Effector memory CD8-positive, alpha-beta T cell (primary cell): Measurements from ENCODE around the gene LRRC28.
A peak's percentile ranks its signal among the peaks of the same experiment; 100 is the strongest.

Experiments
- ATAC-seq: fragments of 150-1000 bp; cut with Tn5 transposase; replicated peaks from 2 replicates; pipeline ENCODE4 v1.10.0; 2021; ENCODE audit warnings: mild to moderate bottlenecking, moderate library complexity
- DNase-seq, 3 experiments: peaks; one replicate each; pipeline ENCODE4 v3.0.0; 2021
- H3K27ac Mint-ChIP-seq, 2 donors: one replicate each; pipeline ENCODE4 v1.8.0; 2022; ENCODE audit warnings: mild to moderate bottlenecking in 2 of 2, mixed read lengths in 2 of 2, moderate library complexity in 2 of 2
- H3K27me3 Mint-ChIP-seq, 2 donors: one replicate each; pipeline ENCODE4 v1.8.0; 2022; ENCODE audit warnings: mixed read lengths in 2 of 2
- H3K36me3 Mint-ChIP-seq: one replicate; pipeline ENCODE4 v1.8.0; 2022; ENCODE audit warnings: mild to moderate bottlenecking, moderate library complexity, mixed read lengths; ENCODE audit not compliant: insufficient read depth
- H3K4me1 Mint-ChIP-seq, 2 donors: one replicate each; pipeline ENCODE4 v1.8.0; 2022; ENCODE audit warnings: low read depth in 2 of 2, mixed read lengths in 2 of 2
- H3K4me3 Mint-ChIP-seq, 2 donors: one replicate each; pipeline ENCODE4 v1.8.0; 2022; ENCODE audit warnings: mild to moderate bottlenecking in 2 of 2, mixed read lengths in 2 of 2, moderate library complexity in 2 of 2
- H3K9me3 Mint-ChIP-seq, 2 donors: one replicate each; pipeline ENCODE4 v1.8.0; 2022; ENCODE audit warnings: mixed read lengths in 2 of 2

Gene LRRC28

DNA sequence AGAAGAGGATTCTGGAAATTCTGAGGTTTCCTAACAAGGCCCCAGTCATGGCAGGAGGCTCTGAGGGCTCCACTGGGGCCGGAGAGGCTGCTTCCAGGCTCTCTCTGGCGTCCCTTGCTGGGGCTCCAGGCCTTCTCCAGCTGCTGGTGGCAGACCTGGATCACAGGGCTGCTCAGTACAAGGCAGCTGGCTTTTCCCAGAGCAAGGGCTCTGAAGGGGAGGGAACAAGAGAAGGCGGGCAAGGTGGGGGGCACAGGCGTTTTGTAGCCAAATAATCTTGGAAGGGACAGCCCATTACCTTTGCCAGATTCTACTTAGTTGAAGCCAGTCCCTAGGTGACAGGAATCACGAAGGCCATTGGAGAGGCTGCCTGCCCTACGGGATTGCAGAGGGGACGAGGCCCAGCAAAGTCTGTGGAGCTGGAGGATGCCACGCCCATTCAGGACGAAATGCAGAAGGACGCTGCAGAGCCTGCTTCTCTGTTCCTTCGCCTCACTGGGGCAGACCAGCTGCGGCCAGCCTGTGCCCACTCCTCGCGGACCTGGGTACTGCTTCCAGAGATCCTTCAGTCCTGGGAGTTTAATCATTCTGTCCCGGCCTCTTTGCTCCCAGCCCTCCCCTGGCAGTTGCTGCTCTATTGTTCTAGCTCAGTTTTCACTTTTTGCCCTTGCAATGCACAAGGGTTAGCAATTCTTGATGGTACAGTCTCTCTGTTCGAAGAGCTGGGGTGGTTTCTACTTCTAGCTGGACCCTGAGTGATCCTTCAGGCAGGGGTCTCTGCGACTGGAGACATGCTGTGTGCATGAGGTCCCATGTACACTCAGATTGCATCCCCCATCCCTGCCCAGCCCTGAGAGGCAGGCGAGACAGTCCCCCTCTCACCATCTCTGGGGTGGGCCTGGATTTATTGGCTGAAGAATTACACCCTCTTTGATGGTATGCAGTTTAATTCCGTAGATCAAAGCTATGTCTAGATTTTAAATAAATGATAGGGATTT lies 165.2 kb downstream of the LRRC28 start:
- Mint-ChIP-seq H3K9me3 (no peaks in the 10 kb centered on the region), H3K4me1 (peaks cover 0 to 5% of the 10 kb centered on the region in 2 donors), H3K36me3 (peaks cover 2% of the 10 kb centered on the region), H3K27me3 (no peaks in the 10 kb centered on the region), H3K4me3 (no peak overlapping the region), H3K27ac (no peak overlapping the region)
- DNase-seq (no peak), ATAC-seq (no peak)

DNA sequence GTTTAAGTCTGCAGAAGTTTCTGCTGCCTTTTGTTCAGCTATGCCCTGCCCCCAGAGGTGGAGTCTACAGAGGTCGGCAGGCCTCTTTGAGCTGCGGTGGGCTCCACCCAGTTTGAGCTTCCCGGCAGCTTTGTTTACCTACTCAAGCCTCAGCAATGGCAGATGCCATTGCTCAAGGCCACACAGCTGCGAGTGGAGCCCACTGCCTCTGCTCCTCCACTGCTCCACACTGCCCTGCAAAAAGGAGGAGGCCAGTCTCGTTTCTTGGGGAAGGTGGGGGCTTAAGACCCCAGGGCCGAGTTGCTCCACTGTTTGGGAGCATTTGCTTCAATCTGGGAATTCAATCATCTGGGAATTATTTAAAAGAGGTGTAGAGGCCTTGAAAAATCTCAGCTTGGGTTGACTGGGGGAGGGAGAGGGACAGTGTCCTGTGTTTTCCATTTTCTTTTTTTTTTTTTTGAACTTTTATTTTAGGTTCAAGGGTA lies 169.9 kb downstream of the LRRC28 start:
- Mint-ChIP-seq H3K4me3 (peak overlapping the region; percentile 14 to 38), H3K27me3 (peaks cover 5% of the 10 kb centered on the region in 2 donors), H3K27ac (no peak overlapping the region), H3K36me3 (no peaks in the 10 kb centered on the region), H3K4me1 (peaks cover 0 to 5% of the 10 kb centered on the region in 2 donors), H3K9me3 (no peaks in the 10 kb centered on the region)
- no peak for ATAC-seq
- no peak for DNase-seq

- H3K9me3 Mint-ChIP-seq = no peaks in the 10 kb centered on the region
- H3K27me3 Mint-ChIP-seq = peaks cover 10% of the 10 kb centered on the region in 2 donors
- H3K4me3 Mint-ChIP-seq = peak overlapping the region in 1 of 2 donors; percentile 38
- peaks cover 0 to 5% of the 10 kb centered on the region in 2 donors for H3K4me1 Mint-ChIP-seq
- no peaks in the 10 kb centered on the region for H3K36me3 Mint-ChIP-seq
- ATAC-seq (no peak), DNase-seq (no peak)
- H3K27ac Mint-ChIP-seq = no peak overlapping the region
These were observed 170.5 kb downstream of the LRRC28 start for GRCh38 chr15:99421758-99422157.

- no peak for ATAC-seq
- Mint-ChIP-seq H3K36me3 (no peaks in the 10 kb centered on the region), H3K27me3 (peaks cover 12 to 19% of the 10 kb centered on the region in 2 donors), H3K27ac (no peak overlapping the region), H3K4me3 (no peak overlapping the region), H3K9me3 (no peaks in the 10 kb centered on the region), H3K4me1 (peaks cover 0 to 5% of the 10 kb centered on the region in 2 donors)
- DNase-seq = no peak
These were observed 172.2 kb downstream of the LRRC28 start for GRCh38 chr15:99423186-99424130.

- Mint-ChIP-seq H3K36me3 (no peaks in the 10 kb centered on the region), H3K4me3 (no peak overlapping the region), H3K9me3 (no peaks in the 10 kb centered on the region), H3K27me3 (peaks cover 12 to 19% of the 10 kb centered on the region in 2 donors), H3K4me1 (peaks cover 0 to 5% of the 10 kb centered on the region in 2 donors), H3K27ac (no peak overlapping the region)
- ATAC-seq (no peak), DNase-seq (no peak)
These were observed 172.9 kb downstream of the LRRC28 start for GRCh38 chr15:99424131-99424571.

GRCh38 chr15:99424978-99425656 lies 173.8 kb downstream of the LRRC28 start:
- peaks cover 12 to 19% of the 10 kb centered on the region in 2 donors for H3K27me3 Mint-ChIP-seq
- ATAC-seq = peak; percentile 70
- DNase-seq = no peak
- H3K9me3 Mint-ChIP-seq = no peaks in the 10 kb centered on the region
- peaks cover 0 to 5% of the 10 kb centered on the region in 2 donors for H3K4me1 Mint-ChIP-seq
- peak overlapping the region in 1 of 2 donors; percentile 57 for H3K27ac Mint-ChIP-seq
- no peaks in the 10 kb centered on the region for H3K36me3 Mint-ChIP-seq
- peak overlapping the region in 1 of 2 donors; percentile 54 for H3K4me3 Mint-ChIP-seq

GRCh38 chr15:99425657-99426301 lies 174.5 kb downstream of the LRRC28 start:
- Mint-ChIP-seq H3K27me3 (peaks cover 12 to 19% of the 10 kb centered on the region in 2 donors), H3K9me3 (no peaks in the 10 kb centered on the region), H3K4me3 (no peak overlapping the region), H3K4me1 (peaks cover 0 to 5% of the 10 kb centered on the region in 2 donors), H3K36me3 (no peaks in the 10 kb centered on the region), H3K27ac (no peak overlapping the region)
- ATAC-seq = no peak
- DNase-seq = no peak

DNA sequence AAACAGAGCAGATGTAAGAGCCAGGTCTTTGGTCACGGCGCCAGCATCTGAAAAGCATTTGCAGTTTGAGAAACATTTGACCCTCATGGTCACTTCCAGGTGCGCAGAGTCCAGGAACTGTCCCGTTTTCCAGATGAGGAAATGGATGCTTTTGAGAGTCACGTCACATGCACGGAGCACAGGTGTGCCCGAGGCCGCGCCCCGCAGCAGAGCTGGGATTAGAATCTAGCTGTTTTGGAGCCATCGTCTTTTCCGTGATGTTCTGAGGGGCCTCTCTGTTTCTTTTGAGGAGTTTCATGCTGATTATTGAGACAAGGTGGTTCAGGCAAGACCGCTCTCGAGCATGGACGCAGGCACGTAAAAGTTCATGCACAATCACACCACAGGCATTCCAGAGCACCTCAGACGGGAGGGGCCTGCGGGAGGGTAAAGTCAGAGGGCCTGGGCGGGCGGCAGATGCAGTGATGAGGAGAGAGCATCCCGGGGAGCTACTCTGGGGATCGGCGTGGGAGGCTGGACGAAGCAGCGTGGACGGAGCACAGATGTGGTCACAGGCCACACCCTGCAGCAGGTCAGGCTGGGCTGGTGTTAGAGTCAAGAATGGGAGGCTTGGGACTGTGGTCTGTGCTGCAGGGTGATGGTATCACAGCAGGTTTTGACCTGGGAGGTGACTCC lies 175.3 kb downstream of the LRRC28 start:
- ATAC-seq (no peak), DNase-seq (no peak)
- Mint-ChIP-seq H3K4me1 (no peaks in the 10 kb centered on the region), H3K27ac (peak overlapping the region in 1 of 2 donors; percentile 52), H3K9me3 (no peaks in the 10 kb centered on the region), H3K27me3 (peaks cover 12 to 19% of the 10 kb centered on the region in 2 donors), H3K36me3 (no peaks in the 10 kb centered on the region), H3K4me3 (no peak overlapping the region)

GRCh38 chr15:99427210-99427609 lies 175.9 kb downstream of the LRRC28 start:
- no peak for DNase-seq
- H3K4me3 Mint-ChIP-seq = no peak overlapping the region
- H3K36me3 Mint-ChIP-seq = no peaks in the 10 kb centered on the region
- ATAC-seq = no peak
- H3K9me3 Mint-ChIP-seq = no peaks in the 10 kb centered on the region
- peaks cover 6 to 19% of the 10 kb centered on the region in 2 donors for H3K27me3 Mint-ChIP-seq
- no peak overlapping the region for H3K27ac Mint-ChIP-seq
- H3K4me1 Mint-ChIP-seq = no peaks in the 10 kb centered on the region

GRCh38 chr15:99427668-99428361 lies 176.5 kb downstream of the LRRC28 start:
- H3K27me3 Mint-ChIP-seq = peaks cover 6 to 19% of the 10 kb centered on the region in 2 donors

DNA sequence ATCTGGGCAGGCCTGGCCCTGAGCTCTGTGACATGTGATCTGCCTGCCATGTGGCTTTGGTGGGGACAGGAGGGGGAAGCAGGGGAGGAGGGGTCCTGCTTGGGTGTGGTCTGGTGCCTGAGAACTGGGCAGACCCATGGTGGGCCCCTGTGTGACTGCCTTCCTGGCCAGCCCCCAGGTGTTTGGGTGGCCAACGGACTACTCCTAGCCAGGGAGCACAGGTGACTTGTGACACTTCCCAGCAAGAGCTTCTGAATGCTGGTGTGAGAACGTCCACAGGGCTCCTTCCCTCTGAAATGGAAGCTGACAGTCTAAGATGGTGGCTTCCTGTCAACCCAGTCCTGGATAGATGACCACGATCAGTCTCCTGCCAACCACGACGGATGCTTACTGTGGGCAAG lies 178.4 kb downstream of the LRRC28 start:
- H3K4me1 Mint-ChIP-seq = no peaks in the 10 kb centered on the region
- DNase-seq = no peak
- H3K4me3 Mint-ChIP-seq = no peak overlapping the region
- H3K27me3 Mint-ChIP-seq = peaks cover 6 to 28% of the 10 kb centered on the region in 2 donors
- no peak overlapping the region for H3K27ac Mint-ChIP-seq
- peaks cover 2% of the 10 kb centered on the region for H3K36me3 Mint-ChIP-seq
- ATAC-seq = no peak
- H3K9me3 Mint-ChIP-seq = no peaks in the 10 kb centered on the region

More at GRCh38 chr15:99427668-99428361, 176.5 kb downstream of the LRRC28 start:
- Mint-ChIP-seq H3K4me3 (no peak overlapping the region), H3K27ac (no peak overlapping the region), H3K9me3 (no peaks in the 10 kb centered on the region), H3K4me1 (no peaks in the 10 kb centered on the region), H3K36me3 (no peaks in the 10 kb centered on the region)
- DNase-seq = no peak
- ATAC-seq = no peak
